Measurements from ENCODE around the gene LBP. TPM values are rescaled to one million over a fixed set of nuclear protein-coding genes. Genes with fewer than 3 reads are reported as not detected.

The LBP gene
- total RNA-seq, 4 donors from 2014 or later, result 0.45 to 3.4 (median 2.3) TPM

Small RNA genes lying within 50 kb of the gene (small RNA-seq; reads per million reads assigned to genes)
- gene RF00056 (not detected), gene SNORA71B (12.4 reads per million, percentile 93 among the genes with 10 or more reads in this experiment)

Other genes starting within 250 kb of the LBP start
- gene TGM2, start 181.2 kb upstream of the LBP start, total RNA-seq, result 100 to 1,000 TPM in 1 of 4 donors, 10 to 100 TPM in 3; 16.9 to 133 (median 18.4) TPM
- gene KIAA1755, start 85.7 kb upstream of the LBP start, total RNA-seq, result 1 to 10 TPM; 1.0 to 5.5 (median 1.7) TPM
- under 1 TPM in 2 of 4 donors, not detected in 2; 0.22 to 0.40 TPM for gene BPI, start 42.3 kb upstream of the LBP start, total RNA-seq
- 10 to 100 TPM; 13.3 to 38.4 (median 18.7) TPM for gene SNHG17, start 88.8 kb downstream of the LBP start, total RNA-seq
- 10 to 100 TPM; 53.6 to 79.8 (median 62.1) TPM for gene RALGAPB, start 126.4 kb downstream of the LBP start, total RNA-seq
- gene ADIG, start 234.7 kb downstream of the LBP start, total RNA-seq, result 1 to 10 TPM in 1 of 4 donors, not detected in 3; 1.6 TPM